ENCODE data around the gene PHYHD1.
A peak's percentile ranks its signal among the peaks of the same experiment; 100 is the strongest.

The PHYHD1 gene

DNA sequence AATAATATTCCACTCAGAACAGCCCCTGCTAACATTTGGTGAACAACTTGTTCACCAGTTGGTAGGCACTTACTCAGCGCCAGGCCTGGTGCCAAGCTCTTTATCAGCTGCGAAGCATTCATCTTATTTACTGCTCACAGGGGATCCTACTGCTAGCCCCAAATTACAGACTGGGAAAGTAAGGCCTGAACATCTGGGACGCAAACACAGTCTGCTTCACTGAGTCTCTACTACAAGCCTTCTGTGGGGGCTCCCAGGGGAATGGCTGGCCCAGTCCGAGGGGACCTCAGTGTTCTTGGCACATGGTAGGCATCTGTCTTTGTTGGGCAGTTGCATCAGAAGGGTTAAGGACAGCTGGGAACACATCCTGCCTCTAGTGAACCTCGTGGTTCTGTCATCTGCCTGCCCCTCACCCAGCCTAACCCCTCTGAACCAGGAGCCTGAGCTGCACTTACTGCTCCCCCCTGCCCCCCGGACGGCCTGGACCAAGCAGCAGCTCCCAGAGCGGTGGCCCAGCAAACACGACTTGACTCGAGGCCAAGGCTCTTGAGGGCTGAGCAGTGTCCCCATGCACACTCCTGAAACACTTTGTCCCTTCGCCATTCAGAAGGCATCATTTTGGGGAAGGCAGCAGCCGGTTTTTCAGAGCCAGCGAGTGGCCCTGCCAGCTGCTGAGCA lies at the start of gene PHYHD1:
TSS of gene PHYHD1 (plus strand) at position 602 of the 678 bp plus-strand sequence. CDS start 1,342 bp downstream, outside the sequence.
- DNase-seq (ENCODE audit: low read depth in 2 of 2), result no peak

DNA sequence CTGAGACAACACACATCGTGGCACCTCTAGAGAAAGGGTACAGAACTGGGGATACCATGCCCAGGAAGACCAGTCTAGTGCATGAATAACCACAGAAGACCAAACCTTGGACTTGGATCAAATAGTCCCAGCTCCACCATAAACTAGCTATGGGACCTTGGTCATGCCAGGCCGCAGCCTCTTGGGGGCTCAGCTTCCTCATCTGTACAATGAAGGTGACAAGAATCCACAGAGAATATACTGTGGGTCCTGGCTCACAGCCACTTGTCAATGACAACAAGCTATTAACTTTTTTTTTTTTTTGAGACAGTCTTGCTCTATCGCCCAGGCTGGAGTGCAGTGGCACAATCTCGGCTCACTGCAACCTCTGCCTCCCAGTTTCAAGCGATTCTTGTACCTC lies 42.9 kb upstream of the PHYHD1 start:
- DNase-seq (ENCODE audit: low read depth in 2 of 2), result no peak

DNA sequence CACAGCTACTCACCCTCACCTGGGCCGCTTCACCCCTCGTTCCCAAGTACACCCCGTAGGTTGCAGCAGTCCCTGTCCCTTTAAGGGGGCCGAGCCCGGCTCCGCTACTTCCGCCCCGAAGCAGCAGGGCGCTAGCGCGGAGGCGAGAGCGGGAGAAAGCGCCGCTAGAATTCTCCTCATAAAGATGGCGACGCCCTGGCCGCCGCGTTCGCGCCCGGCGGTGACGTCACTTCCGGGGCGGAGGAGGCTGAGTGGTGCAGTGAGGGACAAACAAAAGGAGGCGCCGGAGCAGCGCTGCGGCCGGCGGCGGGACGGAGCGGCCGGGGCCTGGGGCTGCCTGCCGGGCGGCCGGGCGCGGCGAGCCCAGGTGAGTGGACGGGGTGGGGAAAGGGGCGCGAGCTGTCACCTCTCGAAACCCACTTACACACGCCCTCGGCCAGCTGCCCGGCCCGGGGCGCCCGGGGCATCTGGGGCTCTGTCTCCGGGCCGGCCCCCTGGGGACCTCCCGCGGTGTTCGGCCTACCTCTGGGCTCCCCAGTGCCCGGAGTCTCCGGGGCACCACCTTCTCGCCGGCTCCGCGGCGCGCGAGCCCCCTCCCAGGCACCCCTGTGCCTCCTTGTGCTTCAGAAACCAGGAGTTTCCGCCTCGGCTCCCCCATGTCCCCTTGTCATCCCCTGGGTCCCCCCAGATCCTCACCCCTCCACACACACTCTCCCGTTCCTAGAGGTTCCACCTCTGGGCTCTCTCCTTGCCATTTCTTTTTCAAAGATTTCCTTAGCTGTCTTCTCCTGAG lies 38.7 kb upstream of the PHYHD1 start, which contains the start of the genes KYAT1 and LRRC8A:
TSS of gene KYAT1 (minus strand) at position 67 of the 793 bp plus-strand sequence. CDS start 36,545 bp downstream, outside the sequence.
TSS of gene LRRC8A (plus strand) at position 250 of the 793 bp plus-strand sequence. CDS start 25,032 bp downstream, outside the sequence.
- peak; percentile 87 to 97 for DNase-seq (ENCODE audit: low read depth in 2 of 2)

DNA sequence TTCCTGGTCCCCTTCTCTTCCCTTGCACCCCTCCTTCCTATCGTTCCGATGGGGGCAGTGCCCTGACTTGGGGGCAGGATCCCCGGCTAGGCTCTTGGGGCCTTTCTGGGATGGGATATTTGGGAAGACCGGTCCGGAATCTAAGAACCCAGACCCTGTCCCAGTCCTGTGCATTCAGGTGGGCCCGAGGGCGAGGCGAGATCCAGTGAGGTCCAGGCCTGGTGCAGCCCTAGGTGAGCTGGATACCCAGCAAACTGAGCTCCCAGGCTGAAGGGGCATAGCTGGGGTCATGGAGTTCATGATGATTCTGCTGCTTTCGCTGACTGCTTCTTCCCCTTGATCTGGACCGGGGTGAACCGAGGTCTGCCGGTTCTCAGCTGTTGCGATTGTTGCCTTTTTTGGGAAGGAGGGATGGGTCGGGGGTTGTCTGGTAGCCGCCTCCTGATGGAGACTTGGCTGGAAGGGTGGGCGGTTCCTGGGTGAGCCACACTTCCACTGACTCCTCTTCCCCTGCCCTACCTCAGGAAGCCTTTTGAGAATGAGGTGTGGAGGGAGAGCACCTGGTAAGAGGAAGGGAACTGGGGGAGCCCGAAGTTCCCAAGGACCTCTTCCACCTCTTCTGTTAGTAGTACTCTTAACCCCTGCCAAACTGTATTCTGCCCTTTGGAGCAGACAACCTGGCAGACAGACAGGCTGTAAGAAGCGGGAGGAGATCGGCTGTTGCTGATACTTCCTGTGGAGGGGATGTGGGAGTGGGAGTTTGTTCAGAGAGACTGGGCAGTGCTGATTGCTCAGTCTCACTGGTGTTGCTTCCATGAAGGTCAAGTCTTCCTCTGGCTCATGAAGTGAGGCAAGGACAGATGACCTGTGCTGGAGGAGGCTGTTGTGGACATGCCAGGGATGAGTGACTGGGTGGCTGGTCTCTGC lies 37.8 kb upstream of the PHYHD1 start:
- DNase-seq (ENCODE audit: low read depth in 2 of 2), result no peak

DNA sequence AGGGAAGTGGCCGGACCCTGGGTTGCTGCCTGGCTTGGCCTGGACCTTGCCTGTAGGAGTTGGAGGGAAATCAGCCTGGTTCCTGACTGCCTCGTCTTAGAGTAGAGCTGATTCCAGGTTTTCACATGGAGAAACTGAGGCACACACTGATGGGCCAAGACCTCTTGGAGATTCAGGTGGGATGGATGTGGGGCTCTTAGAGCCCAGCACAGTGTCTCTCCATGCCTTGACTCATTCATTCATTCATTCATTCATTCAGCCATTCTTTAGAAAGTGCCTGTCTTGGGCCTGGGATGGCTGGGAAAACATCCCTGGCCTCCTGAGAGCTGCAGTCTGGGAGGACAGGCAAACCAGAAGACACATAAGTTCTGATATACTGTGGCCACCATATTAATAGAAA lies 36.6 kb upstream of the PHYHD1 start:
- no peak for DNase-seq (ENCODE audit: low read depth in 2 of 2)

DNA sequence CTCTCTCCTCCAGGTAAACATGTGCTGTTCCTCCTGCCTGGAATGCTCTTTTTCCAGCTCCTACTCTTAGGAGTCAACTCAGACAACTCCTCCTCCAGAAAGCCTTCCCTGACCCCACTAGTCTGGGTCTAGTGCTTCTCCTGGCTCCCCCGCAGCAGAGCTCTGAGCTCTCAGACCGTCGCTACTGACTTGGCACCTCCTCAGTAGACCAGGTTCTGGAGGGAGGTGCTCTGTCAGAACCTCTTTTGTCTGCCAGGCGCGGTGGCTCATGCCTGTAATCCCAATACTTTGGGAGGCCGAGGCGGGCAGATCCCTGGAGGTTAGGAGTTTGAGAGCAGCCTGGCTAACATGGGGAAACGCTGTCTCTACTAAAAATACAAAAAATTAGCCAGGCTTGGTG lies 35.4 kb upstream of the PHYHD1 start:
- DNase-seq (ENCODE audit: low read depth in 2 of 2), result no peak

DNA sequence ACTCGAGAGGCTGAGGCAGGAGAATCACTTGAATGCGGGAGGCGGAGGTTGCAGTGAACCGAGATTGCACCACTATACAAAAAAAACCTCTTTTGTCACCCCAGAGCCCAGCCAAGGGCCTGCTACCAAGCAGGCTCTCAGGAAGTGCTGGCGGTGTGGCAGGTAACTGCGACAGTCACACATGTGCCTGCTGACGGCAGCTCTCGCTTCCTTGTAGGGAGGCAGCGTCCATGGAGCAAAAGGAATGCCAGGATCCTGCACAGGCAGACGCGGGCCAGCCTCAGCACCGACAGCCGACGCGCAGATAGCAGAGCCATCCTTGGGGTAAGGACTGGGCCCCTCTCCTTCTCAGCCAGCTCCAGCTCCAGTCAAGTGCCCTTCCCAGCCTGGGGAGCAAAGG lies 35.0 kb upstream of the PHYHD1 start:
- DNase-seq (ENCODE audit: low read depth in 2 of 2), result no peak

DNA sequence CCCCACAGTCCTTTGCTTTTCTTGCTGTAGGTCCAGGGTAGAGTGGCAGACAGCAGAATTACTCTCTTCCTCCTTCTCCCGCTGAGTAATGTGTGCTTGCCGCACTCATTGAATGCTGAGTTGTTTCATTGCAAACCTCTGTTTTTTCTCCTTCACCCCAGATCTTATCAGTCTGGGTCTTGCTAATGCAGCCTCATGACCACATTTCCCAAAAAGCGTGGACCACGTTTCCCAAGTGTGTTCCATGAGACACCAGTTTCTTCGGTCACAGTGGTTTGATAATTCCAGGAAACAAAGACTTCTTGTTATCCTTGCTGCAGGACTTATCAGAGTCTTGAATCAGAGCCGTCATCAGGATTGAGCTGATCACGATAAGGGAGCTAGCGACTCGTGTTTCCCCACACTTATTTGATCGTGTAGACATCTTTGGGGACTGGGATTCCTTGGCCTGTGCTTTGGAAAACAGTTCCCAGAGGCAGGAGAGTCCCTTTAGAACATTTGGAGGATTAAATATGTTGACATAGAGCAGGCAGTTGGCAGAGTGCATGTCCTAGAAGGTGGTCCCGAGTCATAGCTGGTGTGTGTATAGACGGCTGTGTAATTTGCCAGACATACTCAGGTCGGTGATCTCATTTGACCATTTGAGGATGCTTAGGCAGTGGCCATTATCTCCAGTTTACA lies 34.4 kb upstream of the PHYHD1 start:
- no peak for DNase-seq (ENCODE audit: low read depth in 2 of 2)

DNA sequence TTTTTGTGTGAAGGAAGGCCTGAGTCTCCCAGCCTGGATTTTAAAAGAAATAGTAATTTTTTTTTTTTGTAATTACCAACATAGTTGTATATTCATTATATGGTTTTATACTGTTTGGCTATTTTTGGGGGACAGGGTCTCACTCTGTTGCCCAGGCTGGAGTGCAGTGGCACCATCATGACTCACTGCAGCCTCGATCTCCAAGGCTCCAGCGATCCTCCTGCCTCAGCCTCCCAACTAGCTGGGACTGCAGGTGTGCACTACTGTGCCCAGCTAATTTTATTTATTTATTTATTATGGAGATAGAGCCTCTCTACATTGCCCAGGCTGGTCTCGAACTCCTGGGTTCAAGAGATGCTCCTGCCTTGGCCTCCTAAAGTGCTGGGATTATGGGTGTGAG lies 33.7 kb upstream of the PHYHD1 start:
- no peak for DNase-seq (ENCODE audit: low read depth in 2 of 2)

DNA sequence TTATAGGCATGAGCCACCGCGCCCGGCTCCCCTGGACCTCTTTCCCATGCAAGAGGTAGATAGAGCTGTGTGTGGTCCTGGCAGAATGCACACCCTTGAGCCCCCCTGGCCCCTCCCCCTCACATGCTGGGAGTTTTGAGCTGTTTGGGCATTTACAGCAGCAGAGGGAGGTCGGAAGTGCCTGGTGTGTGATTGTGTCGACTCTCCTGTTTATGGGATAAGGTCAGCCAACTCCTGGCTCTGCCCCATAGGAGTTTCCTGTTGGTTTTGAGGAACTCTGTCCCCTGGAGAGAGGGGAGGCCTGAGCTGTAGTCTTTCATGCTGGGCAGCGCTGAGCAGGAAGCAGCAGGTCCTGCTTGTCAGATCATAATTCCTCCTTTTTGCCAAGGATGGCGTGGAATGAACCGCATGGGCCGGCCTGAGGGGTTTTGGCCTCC lies 32.9 kb upstream of the PHYHD1 start:
- DNase-seq (ENCODE audit: low read depth in 2 of 2), result no peak

DNA sequence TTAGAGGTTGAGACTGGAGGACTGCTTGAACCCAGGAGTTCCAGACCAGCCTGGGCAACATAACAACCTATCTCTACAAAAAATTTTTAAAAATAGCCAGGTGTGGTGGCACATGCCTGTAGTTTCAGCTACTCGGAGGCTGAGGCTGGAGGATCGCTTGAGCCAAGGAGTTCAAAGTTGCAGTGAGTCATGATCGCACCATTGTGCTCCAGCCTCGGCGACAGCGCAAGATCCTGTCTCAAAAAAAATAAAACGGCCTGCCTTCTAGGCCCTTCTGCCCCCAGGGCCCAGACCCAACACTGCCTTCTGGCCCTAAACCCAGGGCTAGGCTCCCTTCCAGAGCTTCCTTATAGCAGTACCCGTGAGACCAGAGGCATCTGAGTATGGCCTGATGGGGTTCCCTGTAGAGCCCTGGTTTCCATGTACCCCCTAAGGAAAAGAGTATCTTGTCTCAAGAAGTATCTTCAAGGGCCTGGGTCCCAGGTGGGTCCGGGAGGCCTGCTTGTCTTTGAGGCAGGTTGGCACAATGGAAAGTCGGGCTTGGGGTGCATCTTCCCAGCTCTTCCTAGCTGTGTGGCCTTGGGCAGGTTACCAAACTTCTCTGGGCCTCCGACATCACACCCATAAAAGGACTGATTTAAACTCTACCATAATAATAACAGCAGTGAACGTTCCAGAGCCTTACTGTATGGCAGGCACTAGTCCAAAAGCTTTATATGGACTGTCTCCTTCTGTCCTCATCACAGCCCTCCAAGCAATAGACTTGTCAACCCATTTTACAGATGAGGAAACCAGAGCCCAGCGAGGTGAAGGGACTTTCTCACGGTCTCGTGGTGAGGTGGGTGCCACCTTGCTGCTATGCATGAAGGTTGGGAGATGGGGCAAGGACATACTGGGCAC lies 29.2 kb upstream of the PHYHD1 start:
- no peak for DNase-seq (ENCODE audit: low read depth in 2 of 2)

DNA sequence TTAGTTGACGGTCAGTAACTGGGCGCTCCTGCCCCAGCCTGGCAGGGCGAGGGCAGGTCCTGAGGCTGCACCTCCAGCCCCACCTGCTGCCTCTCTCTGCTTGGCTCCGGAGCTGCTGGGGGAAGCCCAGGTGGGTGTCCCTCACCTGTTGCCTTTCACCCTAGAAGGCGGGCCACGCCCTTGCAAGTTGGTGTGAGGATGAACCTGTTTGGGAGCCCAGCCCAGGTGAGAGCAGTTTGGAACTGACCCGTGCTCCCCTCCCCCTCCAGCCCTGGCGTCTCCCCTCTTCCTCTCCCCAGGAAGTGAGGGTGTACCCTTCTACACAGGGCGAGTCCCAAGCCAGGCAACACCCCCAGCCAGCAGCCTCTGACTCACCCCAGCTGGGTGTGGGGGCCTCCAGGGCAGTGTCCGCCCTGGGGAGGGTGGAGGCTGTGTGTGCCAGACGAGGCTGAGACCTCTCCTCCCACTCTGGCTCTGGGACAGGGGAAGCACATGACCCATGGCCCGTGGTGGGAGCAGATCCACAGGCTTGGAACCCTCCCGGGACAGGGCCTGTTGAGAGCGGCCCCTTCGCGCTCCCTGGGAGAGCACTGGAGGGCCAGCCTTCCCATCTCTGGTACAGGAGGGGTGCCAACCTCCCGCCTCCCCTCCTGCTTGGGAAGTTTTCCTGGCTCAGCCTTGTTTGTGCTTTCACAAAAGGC lies 28.4 kb upstream of the PHYHD1 start:
- no peak for DNase-seq (ENCODE audit: low read depth in 2 of 2)

DNA sequence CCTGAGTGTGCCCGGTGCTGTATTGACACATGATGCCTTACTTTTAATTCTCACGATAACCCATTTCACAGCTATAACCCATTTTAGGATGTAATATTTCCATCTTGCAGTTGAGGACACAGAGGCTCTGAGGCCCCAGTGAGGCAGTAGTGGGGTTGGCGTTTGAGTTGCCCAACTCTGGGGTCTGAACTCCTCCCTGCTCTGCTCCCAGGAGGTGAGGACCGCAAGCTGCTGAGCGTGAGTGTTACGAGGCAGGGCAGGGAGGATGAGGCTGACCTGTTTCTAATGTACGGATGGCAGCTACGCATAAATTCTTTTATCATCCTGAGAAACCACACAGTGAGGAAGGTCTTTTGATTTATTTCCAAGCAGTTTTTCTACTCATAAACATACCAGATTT lies 27.4 kb upstream of the PHYHD1 start:
- DNase-seq (ENCODE audit: low read depth in 2 of 2), result no peak

DNA sequence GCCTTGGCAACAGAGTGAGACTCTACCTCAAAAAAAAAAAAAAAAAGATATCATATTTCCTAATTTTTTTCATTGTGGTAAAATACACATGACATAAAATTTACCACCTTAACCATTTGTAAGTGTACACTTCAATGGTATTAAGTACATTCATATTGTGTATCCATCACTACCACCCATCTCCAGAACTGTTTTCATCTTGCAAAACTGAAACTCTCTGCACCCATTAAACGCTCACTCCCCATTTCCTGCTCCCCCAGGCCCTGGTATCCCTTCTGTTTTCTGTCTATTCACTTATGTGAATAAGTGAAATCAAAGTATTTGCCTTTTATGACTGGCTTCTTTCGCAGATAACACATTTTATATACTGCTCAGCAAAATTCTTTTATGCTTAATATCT lies 26.0 kb upstream of the PHYHD1 start:
- DNase-seq (ENCODE audit: low read depth in 2 of 2), result no peak

DNA sequence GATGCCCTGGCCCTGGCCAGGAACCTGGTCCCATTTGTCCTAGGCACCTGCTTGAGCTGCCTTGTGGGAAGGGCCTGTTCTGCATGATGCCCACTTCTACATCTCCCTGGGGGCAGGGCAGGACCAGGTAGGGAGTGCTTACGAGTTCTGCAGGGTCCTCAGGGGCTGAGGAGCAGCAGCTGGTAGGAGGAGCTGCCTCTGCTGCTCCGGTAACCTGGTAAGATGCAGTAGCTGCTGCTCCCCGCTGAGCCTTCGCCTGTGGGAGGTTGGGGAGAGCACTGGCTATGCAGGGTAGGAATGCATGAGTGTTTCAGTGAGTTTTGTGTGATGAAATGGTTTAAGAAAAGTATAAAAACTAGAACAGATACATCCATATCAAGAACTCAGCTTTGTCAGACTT lies 25.2 kb upstream of the PHYHD1 start:
- DNase-seq (ENCODE audit: low read depth in 2 of 2), result no peak

DNA sequence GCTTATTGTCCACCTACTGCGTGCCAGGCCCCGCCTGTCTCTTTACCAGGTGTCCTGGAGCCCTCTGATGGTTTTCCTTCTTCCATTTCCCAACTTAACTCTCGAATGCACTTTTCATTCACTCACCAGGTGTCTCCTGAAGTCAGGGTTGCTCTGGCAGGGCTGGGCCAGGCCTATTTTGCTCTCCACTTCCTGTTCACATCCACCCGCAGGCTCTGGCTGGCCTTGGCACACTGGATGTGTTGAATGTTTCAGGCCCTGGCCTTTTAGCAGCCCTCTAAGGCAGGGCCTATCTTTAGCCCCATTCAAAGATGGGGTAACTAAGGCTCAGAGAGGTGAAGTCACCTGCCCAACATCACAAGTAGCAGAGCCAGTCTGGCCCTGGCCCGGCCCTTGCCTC lies 22.4 kb upstream of the PHYHD1 start:
- DNase-seq (ENCODE audit: low read depth in 2 of 2), result no peak

DNA sequence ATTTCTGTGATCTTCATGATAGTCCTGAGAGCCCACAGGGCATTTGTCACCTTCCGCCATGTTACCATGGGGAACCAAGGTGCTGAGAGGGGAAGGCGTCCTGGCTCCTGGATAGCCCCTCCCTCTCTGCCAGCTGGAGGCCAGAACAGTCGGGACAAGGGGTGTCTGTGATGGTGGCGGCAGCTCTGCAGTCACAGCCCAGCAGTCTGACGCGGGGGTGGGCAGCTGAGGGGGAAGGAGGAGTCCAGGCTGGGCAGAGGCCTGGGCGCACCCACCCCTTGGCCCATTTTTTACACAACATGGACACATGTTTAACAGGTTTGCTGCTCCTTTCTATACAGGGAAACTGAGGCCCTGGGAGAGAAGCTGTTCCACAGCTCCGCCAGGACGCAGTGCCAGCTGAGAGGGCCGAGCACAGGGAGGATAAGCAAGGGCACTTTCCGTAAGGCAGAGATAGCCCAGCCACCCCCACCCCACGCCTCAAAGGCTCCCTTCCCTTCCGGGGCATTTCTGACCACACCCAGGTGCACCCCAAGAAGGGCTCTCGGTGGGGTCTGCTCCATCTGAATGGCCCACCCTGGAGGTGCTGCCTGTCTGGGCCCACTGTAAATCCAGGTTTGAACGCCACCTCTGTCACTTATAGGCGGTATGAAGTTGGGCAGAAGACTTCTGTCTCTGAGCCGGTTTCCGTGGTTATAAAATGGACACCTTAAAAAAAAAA lies 21.8 kb upstream of the PHYHD1 start:
- DNase-seq (ENCODE audit: low read depth in 2 of 2), result no peak

DNA sequence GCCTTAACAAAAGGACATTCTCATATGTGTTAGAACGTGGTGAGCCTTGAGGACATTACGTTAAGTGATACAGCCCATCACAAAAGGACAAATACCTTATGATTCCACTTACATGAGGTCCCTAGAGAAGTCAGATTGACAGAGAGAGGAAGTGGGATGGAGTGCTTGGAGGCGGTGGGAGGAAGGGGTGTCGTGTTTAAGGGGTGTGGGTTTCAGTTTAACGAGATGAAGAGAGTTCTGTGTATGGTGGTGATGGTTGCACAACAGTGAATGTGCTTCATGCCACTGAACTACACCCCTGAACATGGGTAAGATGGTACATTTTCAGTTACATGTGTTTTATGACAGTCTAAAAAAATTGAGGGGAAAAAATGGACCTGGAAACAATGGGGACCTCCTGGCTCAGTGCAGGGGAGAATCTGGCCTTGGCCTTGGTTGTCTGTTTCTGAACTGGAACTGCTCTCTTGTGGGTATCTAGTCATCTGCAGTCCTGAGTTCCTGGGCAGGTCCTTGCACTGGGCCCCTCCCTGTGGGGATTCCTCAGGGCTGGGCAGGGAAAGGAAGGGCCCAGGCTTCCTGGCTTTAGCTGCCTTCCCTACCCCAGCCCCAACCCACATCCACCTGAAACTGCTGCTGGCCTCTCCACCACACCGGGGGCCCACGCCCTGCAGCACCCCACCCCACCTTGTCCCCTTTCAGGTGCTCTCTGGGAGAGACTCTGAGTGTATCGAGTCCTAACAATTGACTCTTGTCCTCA lies 21.0 kb upstream of the PHYHD1 start:
- DNase-seq (ENCODE audit: low read depth in 2 of 2), result no peak
